Measurements from ENCODE around the gene ENTHD1. TPM values are rescaled to one million over a fixed set of nuclear protein-coding genes. Genes with fewer than 3 reads are reported as not detected.
"Not testable (repeated sequence)": the region's sequence is repeated elsewhere in the genome, so short reads cannot be mapped to it uniquely, and the experiment has no call there.

Gene ENTHD1
- total RNA-seq, 1 experiment from 2014 or later, result not detected

- Histone ChIP-seq H4K20me1 (ENCODE audit: control insufficient read depth, insufficient read depth, insufficient read length) (no peaks in the 10 kb centered on the region), H3K56ac (ENCODE audit: insufficient read length, low read depth, low read length) (no peak overlapping the region), H2AFZ (ENCODE audit: low read length) (no peak overlapping the region), H3K23me2 (ENCODE audit: insufficient read length, low read depth, low read length, poor library complexity, severe bottlenecking) (no peaks in the 10 kb centered on the region), H3K14ac (ENCODE audit: insufficient read depth, low read length) (no peak overlapping the region), H2BK5ac (ENCODE audit: insufficient read length, low read length) (no peak overlapping the region), H3K79me2 (ENCODE audit: insufficient read depth, low read length) (no peaks in the 10 kb centered on the region), H3K18ac (ENCODE audit: insufficient read length, low read depth, low read length) (no peak overlapping the region), H3K9ac (ENCODE audit: extremely low read depth, insufficient read length, low read length) (no peak overlapping the region), H4K5ac (ENCODE audit: insufficient read length, low read depth, low read length) (no peak overlapping the region), H2BK12ac (ENCODE audit: insufficient read length, low read depth, low read length) (no peak overlapping the region), H2BK15ac (ENCODE audit: low read depth, low read length) (no peak overlapping the region), H3K23ac (ENCODE audit: insufficient read length, low read depth, low read length) (no peak overlapping the region), H3K4ac (ENCODE audit: low read depth, low read length) (no peak overlapping the region), H3K4me1 (ENCODE audit: insufficient read depth, low read length) (no peaks in the 10 kb centered on the region), H2AK5ac (ENCODE audit: insufficient read length, low read length) (no peak overlapping the region), H3K9me3 (ENCODE audit: control insufficient read depth, low read depth, low read length) (no peaks in the 10 kb centered on the region), H2BK20ac (ENCODE audit: low read depth, low read length, poor library complexity, severe bottlenecking) (no peak overlapping the region), H3K27me3 (ENCODE audit: insufficient read depth, low read length) (no peaks in the 10 kb centered on the region), H3T11ph (ENCODE audit: low read length) (no peak overlapping the region), H3K4me2 (ENCODE audit: insufficient read depth, insufficient read length, low read length) (no peak overlapping the region), H4K91ac (ENCODE audit: insufficient read length, low read depth, low read length) (no peak overlapping the region), H3K79me1 (ENCODE audit: insufficient read depth, low read depth, low read length, poor library complexity, severe bottlenecking) (no peaks in the 10 kb centered on the region), H3K27ac (ENCODE audit: insufficient read length, low read depth, low read length) (no peak overlapping the region), H4K8ac (replicated peaks; ENCODE audit: insufficient read length, low read depth, low read length) (no peak overlapping the region), H2BK120ac (ENCODE audit: low read depth, low read length, poor library complexity, severe bottlenecking) (no peak overlapping the region)
- H3K4me1 Mint-ChIP-seq, result peaks cover 0 to 2% of the 10 kb centered on the region in 2 experiments; a peak in 1 of 4 replicates
- no peak for DNase-seq
- no peak for TF ChIP-seq CTCF (conservative IDR thresholded peaks at IDR 0.05)
- no CpG with 5 or more reads among the region's 5 CpGs for WGBS (ENCODE audit: extremely low coverage, insufficient read length, low lambda C conversion rate)
- no peak overlapping the region for H3K4me3 Mint-ChIP-seq
- H3K9me3 Mint-ChIP-seq, result no peaks in the 10 kb centered on the region
- no peaks in the 10 kb centered on the region for H3K36me3 Mint-ChIP-seq (ENCODE audit: insufficient read depth in 1 of 3, low read depth in 3 of 3)
- peaks cover 7% of the 10 kb centered on the region for H3K27me3 Mint-ChIP-seq (ENCODE audit: low read depth)
- no peak overlapping the region for H3K27ac Mint-ChIP-seq
Observed at GRCh38 chr22:39871008-39871798, 22.4 kb downstream of the ENTHD1 start.

- H4K91ac ChIP-seq (ENCODE audit: insufficient read length, low read depth, low read length); H3K4me1 Mint-ChIP-seq; H3K14ac ChIP-seq (ENCODE audit: insufficient read depth, low read length); H3K36me3 Mint-ChIP-seq (ENCODE audit: insufficient read depth in 1 of 3, low read depth in 3 of 3); H2BK20ac ChIP-seq (ENCODE audit: low read depth, low read length, poor library complexity, severe bottlenecking); H4K5ac ChIP-seq (ENCODE audit: insufficient read length, low read depth, low read length); H3K4me2 ChIP-seq (ENCODE audit: insufficient read depth, insufficient read length, low read length); H2BK15ac ChIP-seq (ENCODE audit: low read depth, low read length); DNase-seq; H2AFZ ChIP-seq (ENCODE audit: low read length); H3K4ac ChIP-seq (ENCODE audit: low read depth, low read length); H3K4me3 Mint-ChIP-seq; H3K9ac ChIP-seq (ENCODE audit: extremely low read depth, insufficient read length, low read length); H4K8ac ChIP-seq (replicated peaks; ENCODE audit: insufficient read length, low read depth, low read length); H2BK12ac ChIP-seq (ENCODE audit: insufficient read length, low read depth, low read length); H3K27ac ChIP-seq (ENCODE audit: insufficient read length, low read depth, low read length); H3T11ph ChIP-seq (ENCODE audit: low read length); H3K9me3 Mint-ChIP-seq; H3K27ac Mint-ChIP-seq; H2BK120ac ChIP-seq (ENCODE audit: low read depth, low read length, poor library complexity, severe bottlenecking); H3K56ac ChIP-seq (ENCODE audit: insufficient read length, low read depth, low read length); H3K27me3 ChIP-seq (ENCODE audit: insufficient read depth, low read length); H2BK5ac ChIP-seq (ENCODE audit: insufficient read length, low read length); H3K23me2 ChIP-seq (ENCODE audit: insufficient read length, low read depth, low read length, poor library complexity, severe bottlenecking); H3K23ac ChIP-seq (ENCODE audit: insufficient read length, low read depth, low read length); H3K79me2 ChIP-seq (ENCODE audit: insufficient read depth, low read length); H2AK5ac ChIP-seq (ENCODE audit: insufficient read length, low read length); H3K79me1 ChIP-seq (ENCODE audit: insufficient read depth, low read depth, low read length, poor library complexity, severe bottlenecking); H3K4me1 ChIP-seq (ENCODE audit: insufficient read depth, low read length); H3K18ac ChIP-seq (ENCODE audit: insufficient read length, low read depth, low read length); H4K20me1 ChIP-seq (ENCODE audit: control insufficient read depth, insufficient read depth, insufficient read length); H3K9me3 ChIP-seq (ENCODE audit: control insufficient read depth, low read depth, low read length): not testable (repeated sequence)
- WGBS (ENCODE audit: extremely low coverage, insufficient read length, low lambda C conversion rate), result no CpG with 5 or more reads among the region's 2 CpGs
- peaks cover 12% of the 10 kb centered on the region for H3K27me3 Mint-ChIP-seq (ENCODE audit: low read depth)
Observed at GRCh38 chr22:39869797-39870196, 23.8 kb downstream of the ENTHD1 start.
